Measurements from ENCODE around the gene NTM. TPM values are rescaled to one million over a fixed set of nuclear protein-coding genes. Genes with fewer than 3 reads are reported as not detected.

NTM gene
- polyA plus RNA-seq, 1 donor (not counting 4 experiments of a cell fraction or from before 2014, with no cell fraction given), result 47.9 TPM

GRCh38 chr11:131560287-131560686, 189.9 kb downstream of the NTM start:
- Histone ChIP-seq H3K4me1 (ENCODE audit: control insufficient read depth, extremely low read depth, insufficient read depth, low read length) (no peaks in the 10 kb centered on the region), H3K9me1 (ENCODE audit: control insufficient read depth, extremely low read depth, insufficient read depth, low read length) (no peaks in the 10 kb centered on the region), H3K4me3 (ENCODE audit: control insufficient read depth in 2 of 3, extremely low read depth in 1 of 3, insufficient read depth in 2 of 3, low read depth in 1 of 3, low read length in 3 of 3) (no peak overlapping the region), H3K9me3 (ENCODE audit: control insufficient read depth, low read depth, low read length) (no peaks in the 10 kb centered on the region), H3K27ac (ENCODE audit: control insufficient read depth, insufficient read depth, low read length) (no peak overlapping the region), H3K4me2 (ENCODE audit: control insufficient read depth, extremely low read depth, insufficient read depth, low read depth, low read length) (no peak overlapping the region), H2AFZ (ENCODE audit: control insufficient read depth, low read length) (no peak overlapping the region), H3K9ac (ENCODE audit: control insufficient read depth, extremely low read depth, insufficient read depth, low read length) (no peak overlapping the region), H3K27me3 (ENCODE audit: control insufficient read depth, extremely low read depth, insufficient read depth, low read length) (no peaks in the 10 kb centered on the region), H3K79me2 (ENCODE audit: control insufficient read depth, insufficient read depth, low read length) (no peaks in the 10 kb centered on the region), H3K36me3 (ENCODE audit: control insufficient read depth in 2 of 2, extremely low read depth in 1 of 2, insufficient read depth in 2 of 2, low read length in 2 of 2) (no peaks in the 10 kb centered on the region), H4K20me1 (ENCODE audit: control insufficient read depth, extremely low read depth, insufficient read depth, low read length) (no peaks in the 10 kb centered on the region)
- FAIRE-seq (no peak), DNase-seq (ENCODE audit: low read depth, low spot score) (no peak)
- no peak for TF ChIP-seq CTCF (optimal IDR thresholded peaks at IDR 0.05 in 1 of 3, IDR thresholded peaks at IDR 0.05 in 1 of 3, conservative IDR thresholded peaks at IDR 0.05 in 1 of 3; ENCODE audit: extremely low read depth in 1 of 3, insufficient read depth in 2 of 3, low read length in 3 of 3)
- dilution Hi-C loops (cut with MboI; ENCODE audit: extremely low pct_ligation_motif_present, low sequenced_read_pairs), result no loop called here

- no peaks in the 10 kb centered on the region for H3K9me1 ChIP-seq (ENCODE audit: control insufficient read depth, extremely low read depth, insufficient read depth, low read length)
- TF ChIP-seq EZH2 (IDR thresholded peaks at IDR 0.05; ENCODE audit: low read length), result no peak
- no peak for TF ChIP-seq CTCF (optimal IDR thresholded peaks at IDR 0.05 in 1 of 3, IDR thresholded peaks at IDR 0.05 in 1 of 3, conservative IDR thresholded peaks at IDR 0.05 in 1 of 3; ENCODE audit: extremely low read depth in 1 of 3, insufficient read depth in 2 of 3, low read length in 3 of 3)
- DNase-seq (ENCODE audit: low read depth, low spot score) (no peak), FAIRE-seq (no peak)
- no peak overlapping the region for H3K27ac ChIP-seq (ENCODE audit: control insufficient read depth, insufficient read depth, low read length)
- H3K4me2 ChIP-seq (ENCODE audit: control insufficient read depth, extremely low read depth, insufficient read depth, low read depth, low read length), result no peak overlapping the region
- no peaks in the 10 kb centered on the region for H3K36me3 ChIP-seq (ENCODE audit: control insufficient read depth in 2 of 2, extremely low read depth in 1 of 2, insufficient read depth in 2 of 2, low read length in 2 of 2)
- H3K27me3 ChIP-seq (ENCODE audit: control insufficient read depth, extremely low read depth, insufficient read depth, low read length), result no peaks in the 10 kb centered on the region
- H2AFZ ChIP-seq (ENCODE audit: control insufficient read depth, low read length), result no peak overlapping the region
- no peaks in the 10 kb centered on the region for H3K4me1 ChIP-seq (ENCODE audit: control insufficient read depth, extremely low read depth, insufficient read depth, low read length)
- H3K9me3 ChIP-seq (ENCODE audit: control insufficient read depth, low read depth, low read length), result no peaks in the 10 kb centered on the region
- H3K4me3 ChIP-seq (ENCODE audit: control insufficient read depth in 2 of 3, extremely low read depth in 1 of 3, insufficient read depth in 2 of 3, low read depth in 1 of 3, low read length in 3 of 3), result no peak overlapping the region
- H3K9ac ChIP-seq (ENCODE audit: control insufficient read depth, extremely low read depth, insufficient read depth, low read length), result no peak overlapping the region
- dilution Hi-C loops (cut with MboI; ENCODE audit: extremely low pct_ligation_motif_present, low sequenced_read_pairs), result no loop called here
- no peaks in the 10 kb centered on the region for H4K20me1 ChIP-seq (ENCODE audit: control insufficient read depth, extremely low read depth, insufficient read depth, low read length)
- no peaks in the 10 kb centered on the region for H3K79me2 ChIP-seq (ENCODE audit: control insufficient read depth, insufficient read depth, low read length)
These were observed 191.1 kb downstream of the NTM start for GRCh38 chr11:131561501-131561900.
